T-helper 2 cell (primary cell): ENCODE measurements around the gene OPCML.

Experiments
- DNase-seq, 5 experiments: peaks; one replicate each; pipeline versions ENCODE4 v3.0.0 to v3.0.0-alpha.2; 2012 to 2022

Gene OPCML

GRCh38 chr11:133501643-133502539 lies 30.4 kb downstream of the OPCML start:
- DNase-seq, result no peak

DNA sequence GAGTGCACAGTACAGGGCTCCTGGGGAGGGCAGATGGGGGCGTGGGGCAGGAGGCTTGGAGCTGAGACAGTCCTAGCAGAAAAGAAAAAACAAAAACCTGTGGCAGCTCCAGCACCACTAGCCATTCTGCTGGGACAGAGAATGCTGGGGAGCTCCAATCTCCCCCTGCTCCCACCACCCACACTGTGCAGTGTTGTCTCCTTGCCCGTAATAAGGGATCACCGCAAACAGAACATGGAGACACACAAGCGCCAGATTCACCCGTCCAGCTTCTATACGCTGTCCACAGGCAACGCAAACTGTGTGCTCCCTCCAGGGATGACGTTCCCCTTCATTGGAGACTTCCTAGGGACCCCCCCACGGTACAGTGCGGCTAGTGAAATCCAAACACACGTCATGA lies 31.4 kb downstream of the OPCML start:
- DNase-seq, result no peak

GRCh38 chr11:133500435-133500834 lies 31.9 kb downstream of the OPCML start:
- DNase-seq, result no peak

GRCh38 chr11:133498969-133499368 lies 33.3 kb downstream of the OPCML start:
- no peak for DNase-seq

- DNase-seq, result no peak
Observed at GRCh38 chr11:133497477-133498140, 34.7 kb downstream of the OPCML start.

- DNase-seq, result no peak
Observed at GRCh38 chr11:133492895-133493294, 39.4 kb downstream of the OPCML start.

- no peak for DNase-seq
Observed at GRCh38 chr11:133491680-133492383, 40.5 kb downstream of the OPCML start.

- DNase-seq, result no peak
Observed at GRCh38 chr11:133480722-133481121, 51.6 kb downstream of the OPCML start.

- no peak for DNase-seq
Observed at GRCh38 chr11:133479209-133479608, 53.1 kb downstream of the OPCML start.

- DNase-seq, result no peak
Observed at GRCh38 chr11:133477251-133477625, 55.1 kb downstream of the OPCML start.

GRCh38 chr11:133476570-133477250 lies 55.6 kb downstream of the OPCML start:
- DNase-seq, result no peak

DNA sequence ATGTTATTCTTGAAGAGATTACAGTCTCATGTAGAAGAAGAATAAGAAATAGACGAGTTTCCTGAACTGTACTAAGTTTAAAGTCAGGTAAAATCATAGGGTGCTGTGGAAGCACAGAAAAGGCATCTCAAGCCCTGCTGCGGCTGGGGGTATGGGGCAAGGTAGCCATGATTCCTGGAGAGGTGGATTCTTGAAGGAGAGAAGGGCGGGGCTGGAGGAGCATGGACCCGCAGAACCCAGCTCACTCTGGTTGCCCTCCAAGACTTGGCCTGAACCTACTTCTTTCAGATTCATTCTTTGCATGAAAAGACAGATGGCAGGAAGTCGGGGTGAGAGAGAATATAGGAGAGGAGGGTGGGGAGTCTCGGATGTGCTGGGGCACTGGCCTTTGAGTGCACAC lies 57.8 kb downstream of the OPCML start:
- DNase-seq, result no peak

GRCh38 chr11:133467686-133468085 lies 64.6 kb downstream of the OPCML start:
- DNase-seq, result no peak

DNA sequence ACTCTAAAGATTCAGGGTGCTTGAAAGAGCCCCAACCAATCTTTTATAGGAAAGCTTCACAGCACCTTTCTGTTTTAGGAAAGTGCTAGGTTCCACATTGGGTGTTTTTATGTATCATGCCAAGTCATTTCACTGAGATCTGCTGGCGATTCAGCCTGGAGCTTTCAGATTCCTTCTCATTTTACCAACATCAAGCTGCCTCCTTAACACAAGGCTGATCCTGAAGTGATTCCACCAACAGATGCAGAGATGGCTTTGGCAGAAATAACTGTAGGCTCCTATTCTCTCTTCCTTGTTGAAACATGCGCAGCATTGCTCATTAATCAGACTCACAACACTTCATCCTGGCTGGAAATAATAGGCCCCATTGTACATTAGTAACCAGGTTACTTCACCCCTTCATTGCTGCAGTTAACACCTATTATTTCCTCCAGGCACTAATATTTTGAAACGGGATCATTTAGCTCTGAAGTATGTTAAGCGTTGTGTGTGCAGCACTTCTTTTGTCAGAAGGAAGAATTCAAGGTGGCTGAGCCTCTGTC lies 89.0 kb downstream of the OPCML start:
- DNase-seq, result no peak

GRCh38 chr11:133441964-133442660 lies 90.2 kb downstream of the OPCML start:
- no peak for DNase-seq

GRCh38 chr11:133425992-133426391 lies 106.3 kb downstream of the OPCML start:
- no peak for DNase-seq

DNA sequence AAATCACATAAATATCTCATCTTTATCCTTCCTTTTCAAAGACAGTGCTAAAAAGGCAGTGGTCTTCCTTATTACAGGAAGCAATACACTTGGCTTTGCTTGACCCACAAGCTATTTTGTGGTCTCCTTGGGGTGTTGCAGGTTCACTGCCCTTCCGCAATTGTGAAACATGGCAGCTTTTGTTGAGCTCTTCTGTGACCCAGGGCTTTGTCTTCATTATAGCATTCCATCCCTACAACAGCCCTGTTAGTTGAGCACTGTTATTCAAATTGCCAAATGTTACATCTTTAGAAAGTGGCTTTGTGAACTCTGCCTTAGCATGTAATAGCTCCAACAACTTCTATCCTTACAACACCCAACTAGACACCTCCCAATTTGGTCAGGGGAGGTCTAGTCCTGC lies 107.1 kb downstream of the OPCML start:
- DNase-seq, result no peak

- DNase-seq, result no peak
Observed at GRCh38 chr11:133418218-133418617, 114.1 kb downstream of the OPCML start.

- DNase-seq, result no peak
Observed at GRCh38 chr11:133414506-133414905, 117.8 kb downstream of the OPCML start.

DNA sequence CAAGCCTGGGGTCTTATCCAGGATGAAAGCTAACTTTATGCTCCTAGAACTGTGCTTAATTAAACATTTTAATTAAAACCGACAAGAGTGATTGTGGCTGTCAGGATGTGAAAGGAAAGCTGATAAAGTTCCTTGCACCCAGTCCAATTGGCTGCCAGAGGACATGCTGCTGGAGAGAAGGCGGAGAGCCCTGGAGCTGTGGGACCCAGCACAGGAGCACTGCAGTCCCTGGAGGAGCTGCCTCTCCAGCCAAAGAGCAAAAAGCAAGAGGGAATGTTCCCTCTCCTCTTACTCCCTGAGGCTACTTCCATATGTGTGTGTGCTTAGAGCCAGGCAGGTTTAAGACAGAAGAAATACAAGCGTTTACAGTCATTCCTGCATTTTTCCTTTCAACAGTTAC lies 118.6 kb downstream of the OPCML start:
- DNase-seq, result no peak

GRCh38 chr11:133409799-133410198 lies 122.5 kb downstream of the OPCML start:
- DNase-seq, result no peak

DNA sequence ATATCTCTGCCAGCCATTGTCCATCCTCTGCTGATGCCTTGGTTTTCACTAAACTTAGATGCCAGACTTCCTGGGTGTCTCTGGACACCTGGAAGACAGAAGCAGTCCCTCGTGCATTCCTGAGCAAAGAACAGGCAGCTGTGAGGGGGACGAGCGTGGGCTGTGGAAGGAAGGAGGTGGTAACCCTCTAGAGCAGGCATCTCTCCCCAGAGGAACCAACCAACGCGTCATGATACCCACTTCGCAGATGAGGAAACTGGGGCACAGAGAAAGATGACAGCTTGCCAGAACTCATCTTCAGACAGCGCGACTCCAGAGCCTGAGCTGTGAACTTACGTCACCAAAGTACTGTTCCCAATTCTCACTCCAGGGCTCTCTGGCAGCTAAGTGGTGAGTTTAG lies 123.4 kb downstream of the OPCML start:
- no peak for DNase-seq
